Mucosa of stomach (tissue), 1 donor: ENCODE data around the gene CIITA.
A peak's percentile ranks its signal among the peaks of the same experiment; 100 is the strongest.

Source experiments
- H3K27me3 ChIP-seq: one replicate; pipeline ENCODE4 v1.7.0; 2013; ENCODE audit warnings: mild to moderate bottlenecking, low read length; ENCODE audit not compliant: control insufficient read depth, insufficient read depth
- H3K36me3 ChIP-seq: one replicate; pipeline ENCODE4 v1.7.0; 2013; ENCODE audit warnings: low read length; ENCODE audit not compliant: control insufficient read depth, insufficient read depth
- H3K4me1 ChIP-seq: one replicate; pipeline ENCODE4 v1.7.0; 2013; ENCODE audit warnings: mild to moderate bottlenecking, low read length; ENCODE audit not compliant: control insufficient read depth, insufficient read depth
- H3K4me3 ChIP-seq: one replicate; pipeline ENCODE4 v1.7.0; 2013; ENCODE audit warnings: low read length
- H3K9ac ChIP-seq: one replicate; pipeline ENCODE4 v1.7.0; 2013; ENCODE audit warnings: mild to moderate bottlenecking, low read length, moderate library complexity
- H3K9me3 ChIP-seq: one replicate; pipeline ENCODE4 v1.7.0; 2013; ENCODE audit warnings: mild to moderate bottlenecking, low read length, moderate library complexity; ENCODE audit not compliant: control insufficient read depth
- donor health status: Pancreatic carcinoma.

The CIITA gene

DNA sequence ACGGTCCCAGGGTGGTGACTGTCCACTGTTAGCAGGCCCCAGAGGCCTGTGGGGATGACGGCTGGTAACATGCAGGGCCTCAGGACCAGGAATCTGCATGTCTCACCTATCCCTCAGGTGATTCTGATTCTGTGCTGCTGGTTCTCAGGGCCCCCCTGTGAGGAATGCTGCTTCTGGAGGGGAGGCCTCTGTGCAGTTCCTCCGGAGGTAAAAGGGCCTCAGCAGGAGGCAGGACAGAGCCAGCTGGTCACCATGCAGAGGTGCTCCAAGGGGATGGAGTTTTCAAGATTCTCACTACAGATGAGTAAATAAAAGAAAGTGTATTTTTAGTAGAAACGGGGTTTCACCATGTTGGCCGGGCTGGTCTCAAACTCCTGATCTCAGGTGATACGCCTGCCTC, 101.1 kb downstream of the CIITA start:
- Histone ChIP-seq H3K36me3 (no peaks in the 10 kb centered on the region), H3K4me1 (peaks cover 31% of the 10 kb centered on the region), H3K4me3 (no peak overlapping the region), H3K9me3 (no peaks in the 10 kb centered on the region), H3K9ac (no peak overlapping the region), H3K27me3 (no peaks in the 10 kb centered on the region)

DNA sequence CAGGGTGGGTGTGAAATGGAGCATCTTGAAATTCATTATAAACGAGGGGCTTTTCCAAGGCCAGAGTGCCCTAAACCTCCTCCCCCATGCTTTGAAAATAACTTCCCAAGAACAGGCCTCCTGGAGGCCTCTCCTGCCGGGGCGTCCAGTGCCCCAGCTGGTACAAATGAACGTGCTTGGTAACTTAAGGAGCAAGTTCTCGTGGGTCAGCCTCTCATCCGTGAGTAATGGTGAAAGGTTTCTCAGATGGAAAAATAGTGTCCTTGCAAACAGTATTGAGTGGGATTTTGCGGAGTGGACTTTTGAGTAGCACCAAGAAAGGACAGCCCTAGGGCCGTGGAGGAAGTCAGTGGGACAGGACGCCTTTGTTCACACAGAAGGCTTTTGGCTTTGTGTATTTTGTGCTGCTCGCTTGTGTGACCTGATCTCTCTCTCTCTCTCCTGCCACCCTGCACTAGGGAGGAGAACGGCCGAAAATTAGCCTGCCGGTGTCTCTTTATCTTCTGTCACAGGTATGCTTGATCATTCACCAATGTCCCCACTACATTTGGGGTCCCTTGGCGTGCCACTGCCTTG, 102.0 kb downstream of the CIITA start:
- Histone ChIP-seq H3K36me3 (no peaks in the 10 kb centered on the region), H3K27me3 (no peaks in the 10 kb centered on the region), H3K4me3 (no peak overlapping the region), H3K4me1 (peaks cover 35% of the 10 kb centered on the region), H3K9me3 (no peaks in the 10 kb centered on the region), H3K9ac (peak overlapping the region; percentile 22)

DNA sequence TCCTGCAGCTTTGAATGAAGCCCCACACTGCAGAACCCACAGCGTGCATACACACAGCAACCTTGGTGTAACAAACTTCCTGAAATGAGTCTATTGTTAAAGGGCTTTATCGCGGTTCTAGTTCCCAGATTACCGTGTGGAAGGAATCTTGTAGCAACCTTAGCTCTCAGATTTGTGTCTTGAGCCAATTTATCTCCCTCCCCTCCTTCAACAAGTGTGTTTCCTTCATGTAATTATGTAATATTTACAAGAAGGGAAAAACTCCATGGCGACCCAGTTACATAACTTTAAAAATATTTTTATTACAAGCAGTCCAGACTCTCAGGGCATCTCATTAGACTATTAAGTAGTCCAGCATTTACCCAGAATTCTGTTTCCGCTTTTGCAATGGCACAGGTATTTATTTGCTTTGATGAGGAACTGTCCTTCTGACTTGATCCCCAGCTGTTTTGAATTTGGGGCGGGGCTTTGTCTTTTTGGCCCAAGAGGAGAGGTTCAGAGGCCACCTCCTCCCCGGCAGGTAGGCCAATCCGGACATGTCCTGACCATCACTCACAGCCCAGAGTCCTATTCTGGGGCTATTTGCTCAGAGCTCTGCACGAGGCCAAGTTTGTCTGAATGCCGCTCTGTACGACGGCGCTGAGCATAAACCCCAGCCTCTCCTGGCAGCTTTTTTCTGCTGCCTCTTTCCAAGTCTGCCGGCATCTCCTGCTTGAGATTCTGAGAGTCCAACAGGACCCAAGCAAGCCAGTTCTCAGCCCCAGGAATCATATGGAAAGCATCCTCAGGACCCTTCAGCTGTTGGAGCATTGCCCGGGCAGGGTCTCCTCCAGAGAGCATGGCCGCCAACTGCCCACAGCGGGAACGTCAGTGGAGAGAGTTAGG, 103.0 kb downstream of the CIITA start:
- H3K27me3 ChIP-seq: no peaks in the 10 kb centered on the region
- no peaks in the 10 kb centered on the region for H3K9me3 ChIP-seq
- no peak overlapping the region for H3K4me3 ChIP-seq
- H3K4me1 ChIP-seq: peaks cover 35% of the 10 kb centered on the region
- H3K36me3 ChIP-seq: no peaks in the 10 kb centered on the region
- H3K9ac ChIP-seq: no peak overlapping the region

- Histone ChIP-seq H3K9me3 (no peaks in the 10 kb centered on the region), H3K27me3 (no peaks in the 10 kb centered on the region), H3K4me3 (no peak overlapping the region), H3K4me1 (peaks cover 35% of the 10 kb centered on the region), H3K9ac (no peak overlapping the region), H3K36me3 (no peaks in the 10 kb centered on the region)
Measured at GRCh38 chr16:10980813-10981212, 103.8 kb downstream of the CIITA start.

DNA sequence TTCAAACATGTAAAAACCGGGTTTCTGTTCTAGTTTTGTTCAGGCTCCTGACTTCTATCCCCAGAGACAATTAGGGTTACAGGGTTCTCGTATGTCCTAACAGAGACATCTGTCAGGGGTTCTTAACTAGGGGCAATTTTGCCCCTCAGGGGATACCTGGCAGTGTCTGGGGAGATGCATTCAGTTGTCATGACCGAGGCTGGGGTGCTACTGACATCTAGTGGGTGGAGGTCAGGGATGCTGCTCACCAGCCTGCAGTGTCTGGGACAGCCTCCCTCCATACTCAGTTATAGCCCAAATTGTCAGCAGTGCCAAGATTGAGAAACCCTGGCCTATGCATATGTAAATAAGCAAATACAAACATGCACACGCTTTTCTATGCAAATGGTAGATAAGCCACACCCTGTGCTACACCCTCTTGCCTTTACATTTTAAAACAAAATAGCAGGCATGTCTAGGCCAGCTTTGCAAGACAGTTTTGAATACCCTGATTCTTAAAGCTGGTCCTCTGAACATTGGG, 104.8 kb downstream of the CIITA start:
- no peak overlapping the region for H3K9ac ChIP-seq
- no peaks in the 10 kb centered on the region for H3K27me3 ChIP-seq
- H3K4me3 ChIP-seq: no peak overlapping the region
- peaks cover 35% of the 10 kb centered on the region for H3K4me1 ChIP-seq
- no peaks in the 10 kb centered on the region for H3K36me3 ChIP-seq
- no peaks in the 10 kb centered on the region for H3K9me3 ChIP-seq

- Histone ChIP-seq H3K27me3 (no peaks in the 10 kb centered on the region), H3K4me1 (peaks cover 35% of the 10 kb centered on the region), H3K9me3 (no peaks in the 10 kb centered on the region), H3K36me3 (no peaks in the 10 kb centered on the region), H3K9ac (no peak overlapping the region), H3K4me3 (no peak overlapping the region)
Measured at GRCh38 chr16:10982465-10983150, 105.6 kb downstream of the CIITA start.

GRCh38 chr16:10983159-10983558, 106.2 kb downstream of the CIITA start:
- no peaks in the 10 kb centered on the region for H3K36me3 ChIP-seq
- H3K9ac ChIP-seq: no peak overlapping the region
- H3K4me3 ChIP-seq: no peak overlapping the region
- H3K27me3 ChIP-seq: no peaks in the 10 kb centered on the region
- no peaks in the 10 kb centered on the region for H3K9me3 ChIP-seq
- peaks cover 35% of the 10 kb centered on the region for H3K4me1 ChIP-seq

GRCh38 chr16:10984509-10984908, 107.5 kb downstream of the CIITA start:
- Histone ChIP-seq H3K4me3 (no peak overlapping the region), H3K9ac (no peak overlapping the region), H3K36me3 (no peaks in the 10 kb centered on the region), H3K27me3 (no peaks in the 10 kb centered on the region), H3K4me1 (peaks cover 29% of the 10 kb centered on the region), H3K9me3 (no peaks in the 10 kb centered on the region)
